GM12878 (cell line): Measurements from ENCODE around the gene OPRM1. TPM values are rescaled to one million over a fixed set of nuclear protein-coding genes. Genes with fewer than 3 reads are reported as not detected.

ENCODE experiments used
- ATAC-seq: fragments of 200-7000 bp; cut with Tn5 transposase; 3 replicates; pipeline ENCODE4 v1.9.1; 2020; ENCODE audit warnings: mild to moderate bottlenecking, moderate library complexity
- BruUV-seq: library from RNA; stranded (reverse); fragments of 400-500 nt; replicated peaks from 2 replicates; lab custom pipeline; 2021; lab: Mats Ljungman, UMichigan
- CTCF ChIA-PET: fragments of 300-600 bp; sonication (Branson Sonifier 250); formaldehyde crosslinking; extraction: SDS; loops from one replicate; lab custom pipeline; 2021; ENCODE audit warnings: inconsistent platforms; lab: Yijun Ruan, JAX
- POLR2A ChIA-PET: fragments of 350-600 bp; formaldehyde crosslinking; extraction: SDS; loops from one replicate; lab custom pipeline; 2021; ENCODE audit warnings: inconsistent platforms; lab: Charles Lee
- RAD21 ChIA-PET: fragments of 300-600 bp; sonication (Branson Sonifier 250); formaldehyde crosslinking; loops from one replicate; lab custom pipeline; 2023; ENCODE audit warnings: antibody characterized with exemption; ENCODE audit not compliant: unreplicated experiment; lab: Charles Lee
- SMC1A ChIA-PET: fragments of 300-600 bp; sonication (Branson Sonifier 250); formaldehyde crosslinking; loops from one replicate; lab custom pipeline; 2023; ENCODE audit not compliant: unreplicated experiment, uncharacterized antibody; lab: Charles Lee
- DNase-seq: peaks from one replicate; pipeline ENCODE4 v3.0.0-alpha.2; 2011; ENCODE audit warnings: low read depth, low spot score
- FAIRE-seq: peaks from 3 replicates; lab custom pipeline; 2011; peaks lifted over from hg19 to GRCh38; lab: Jason Lieb, UNC
- H2AFZ ChIP-seq: 2 replicates; pipeline ENCODE4 v1.6.0; 2011; ENCODE audit warnings: low read depth, low read length, control low read depth; ENCODE audit not compliant: control insufficient read depth
- H3K27ac ChIP-seq: 2 replicates; pipeline ENCODE4 v1.5.1; 2011; ENCODE audit warnings: control low read depth; ENCODE audit not compliant: control insufficient read depth, insufficient read depth
- H3K27me3 ChIP-seq, 2 experiments: replicated peaks in 1 of 2; 2 replicates each; pipeline versions ENCODE4 v1.6.0 to v1.6.1; 2011; ENCODE audit warnings: low read length in 1 of 2; ENCODE audit not compliant: control insufficient read depth in 2 of 2, insufficient read depth in 2 of 2
- H3K36me3 ChIP-seq, 2 experiments: 2 replicates each; pipeline ENCODE4 v1.5.1; 2011; ENCODE audit warnings: low read length in 1 of 2; ENCODE audit not compliant: control insufficient read depth in 2 of 2, insufficient read depth in 2 of 2
- H3K4me1 ChIP-seq: 2 replicates; pipeline ENCODE4 v1.6.1; 2011; ENCODE audit warnings: mild to moderate bottlenecking, low read length, moderate library complexity, mixed read lengths; ENCODE audit not compliant: control insufficient read depth, insufficient read depth
- H3K4me2 ChIP-seq: 2 replicates; pipeline ENCODE4 v1.6.0; 2011; ENCODE audit warnings: control low read depth; ENCODE audit not compliant: control insufficient read depth, insufficient read depth
- H3K4me3 ChIP-seq: fragments of 200-600 bp; sonication (generic); 2 replicates; pipeline ENCODE4 v1.5.1; 2016
- H3K79me2 ChIP-seq: 2 replicates; pipeline ENCODE4 v1.6.0; 2011; ENCODE audit warnings: low read length; ENCODE audit not compliant: control insufficient read depth, insufficient read depth
- H3K9ac ChIP-seq: 2 replicates; pipeline ENCODE4 v1.8.0; 2011; ENCODE audit warnings: low read length, control low read depth, mixed read lengths; ENCODE audit not compliant: control insufficient read depth, insufficient read depth
- H3K9me3 ChIP-seq: replicated peaks from 3 replicates; pipeline ENCODE4 v1.5.1; 2011; ENCODE audit warnings: mild to moderate bottlenecking, low read length; ENCODE audit not compliant: control insufficient read depth, insufficient read depth
- H4K20me1 ChIP-seq: 2 replicates; pipeline ENCODE4 v1.6.0; 2011; ENCODE audit not compliant: control insufficient read depth, insufficient read depth
- ATF7 ChIP-seq: fragments of 450-650 bp; IDR thresholded peaks from 2 replicates; pipeline ENCODE4 v1.6.1; 2016; ENCODE audit warnings: low read depth, mild to moderate bottlenecking
- CUX1 ChIP-seq: IDR thresholded peaks from 2 replicates; pipeline ENCODE4 v1.6.1; 2012; ENCODE audit warnings: improper control_type of control experiment, low read depth, low read length; ENCODE audit not compliant: insufficient replicate concordance
- EZH2 ChIP-seq: IDR thresholded peaks from 2 replicates; pipeline ENCODE4 v1.6.1; 2012; ENCODE audit warnings: low read depth, mild to moderate bottlenecking, control low read depth, inconsistent platforms, low read length, borderline replicate concordance; ENCODE audit not compliant: control insufficient read depth
- HDAC2 ChIP-seq: fragments of 200-600 bp; sonication (generic); IDR thresholded peaks from 2 replicates; pipeline ENCODE4 v1.6.1; 2017
- MTA3 ChIP-seq: IDR thresholded peaks from 2 replicates; pipeline ENCODE4 v1.6.1; 2012; ENCODE audit warnings: low read length, inconsistent platforms, borderline replicate concordance
- NBN ChIP-seq: fragments of 450-650 bp; IDR thresholded peaks from 2 replicates; pipeline ENCODE4 v1.6.1; 2016
- RAD21 ChIP-seq: IDR thresholded peaks from 2 replicates; pipeline ENCODE4 v1.6.1; 2011; ENCODE audit warnings: mild to moderate bottlenecking, low read depth, low read length, moderate library complexity; ENCODE audit not compliant: insufficient read depth
- RAD51 ChIP-seq: fragments of 450-650 bp; IDR thresholded peaks from 2 replicates; pipeline ENCODE4 v1.6.1; 2016; ENCODE audit warnings: moderate library complexity, mild to moderate bottlenecking, inconsistent platforms
- SMAD1 ChIP-seq: fragments of 450-650 bp; IDR thresholded peaks from 2 replicates; pipeline ENCODE4 v1.6.1; 2018; ENCODE audit warnings: mild to moderate bottlenecking, low read depth; ENCODE audit not compliant: partially characterized antibody
- SPI1 ChIP-seq: IDR thresholded peaks from 2 replicates; pipeline ENCODE4 v1.6.1; 2011; ENCODE audit warnings: low read depth, mild to moderate bottlenecking, low read length, moderate library complexity, borderline replicate concordance; ENCODE audit not compliant: insufficient read depth
- SREBF1 ChIP-seq: IDR thresholded peaks from 2 replicates; pipeline ENCODE4 v1.6.1; 2012; ENCODE audit warnings: mild to moderate bottlenecking, low read length
- USF1 ChIP-seq: IDR thresholded peaks from 2 replicates; pipeline ENCODE4 v1.6.1; 2011; ENCODE audit warnings: borderline replicate concordance, low read depth, mild to moderate bottlenecking, moderate library complexity, mixed read lengths, low read length; ENCODE audit not compliant: insufficient read depth; ENCODE audit errors: extremely low read length
- WRNIP1 ChIP-seq: IDR thresholded peaks from 2 replicates; pipeline ENCODE4 v1.6.1; 2011; ENCODE audit warnings: low read depth, low read length, improper control_type of control experiment, borderline replicate concordance
- YBX1 ChIP-seq: fragments of 450-650 bp; IDR thresholded peaks from 2 replicates; pipeline ENCODE4 v1.6.1; 2016; ENCODE audit warnings: antibody characterized with exemption
- WGBS: methylation state at CpG from one replicate; pipeline ENCODE4 v1.1.6; 2016; ENCODE audit warnings: low lambda C conversion rate; ENCODE audit not compliant: insufficient replicate concordance, insufficient coverage; ENCODE audit errors: missing lambda C conversion rate; 5-methylcytosine and 5-hydroxymethylcytosine counted together
- in situ Hi-C: fragments of 300-500 bp; cut with MboI; formaldehyde crosslinking; loops from 9 replicates; pipeline ENCODE4 v1.14.3; 2018; ENCODE audit warnings: mixed read lengths
- intact Hi-C: fragments of 100-400 bp; cut with micrococcal nuclease; formaldehyde crosslinking; loops from one replicate; pipeline ENCODE4 v1.14.2; 2022; ENCODE audit not compliant: unreplicated experiment
- polyA plus RNA-seq, 11 experiments: library from polyadenylated mRNA; depleted of rRNA in 4 of 11; unstranded in 6 of 11; stranded (reverse) in 5 of 11; fragments of >200 nt; fragmentation: Nextera tagmentation in 4 of 11; fragmentation: Illumina TruSeq in 1 of 11; extraction: Ambion mirVana in 4 of 11; extraction: Trizol in 1 of 11; gene quantifications; 1 replicate in 1 of 11; 2 replicates in 10 of 11; pipeline versions ENCODE4 v1.2.1 to v1.2.3, GENCODE V29; 2011 to 2016; ENCODE audit warnings: inconsistent platforms in 2 of 11, missing spikeins in 2 of 11, low read depth in 1 of 11
- total RNA-seq, 4 experiments: library from RNA; depleted of rRNA in 3 of 4; stranded (reverse); fragments of >200 nt in 3 of 4; fragmentation: Illumina TruSeq in 1 of 4; extraction: Trizol in 1 of 4; gene quantifications; 2 replicates each; pipeline versions ENCODE4 v1.2.1 to v1.2.3, GENCODE V29; 2013 to 2021
- TF ChIP-seq, protein P1 (sequence below): fragments of 450-650 bp; formaldehyde crosslinking; IDR thresholded peaks from 2 replicates; pipeline ENCODE4 v1.5.0; 2022; ENCODE audit warnings: mild to moderate bottlenecking, missing genetic modification characterization

Gene OPRM1
- total and polyA plus RNA-seq, 10 of the 15 experiments (the other 5 are each of a cell fraction or from before 2014, with no cell fraction given) = not detected

DNA sequence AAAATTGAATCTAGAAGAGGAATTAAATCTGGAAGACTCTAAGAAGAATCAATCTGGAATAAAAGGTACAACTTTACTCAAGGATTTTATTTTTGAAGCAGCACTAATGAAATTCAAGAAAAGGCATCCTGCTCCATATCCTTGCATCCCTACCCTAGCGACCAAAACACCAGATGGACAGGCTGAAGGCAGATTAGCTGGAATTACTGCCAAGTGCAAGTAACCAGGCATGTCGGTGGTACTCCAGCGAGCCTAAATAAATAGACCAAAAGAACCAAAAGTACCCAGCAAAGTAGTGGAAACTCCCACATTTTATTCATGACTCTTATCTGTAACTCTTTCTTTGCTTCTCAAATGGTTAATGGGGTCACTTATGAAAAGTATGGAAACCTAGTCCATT is 21.0 kb downstream of the OPRM1 start (continued):
- no peak for TF ChIP-seq RAD51
- no peak for TF ChIP-seq MTA3
- TF ChIP-seq ATF7 = no peak
- TF ChIP-seq WRNIP1 = no peak
- no peak for TF ChIP-seq RAD21
- no peak for TF ChIP-seq CUX1
- no peak for TF ChIP-seq SPI1
- TF ChIP-seq SMAD1 = no peak

DNA sequence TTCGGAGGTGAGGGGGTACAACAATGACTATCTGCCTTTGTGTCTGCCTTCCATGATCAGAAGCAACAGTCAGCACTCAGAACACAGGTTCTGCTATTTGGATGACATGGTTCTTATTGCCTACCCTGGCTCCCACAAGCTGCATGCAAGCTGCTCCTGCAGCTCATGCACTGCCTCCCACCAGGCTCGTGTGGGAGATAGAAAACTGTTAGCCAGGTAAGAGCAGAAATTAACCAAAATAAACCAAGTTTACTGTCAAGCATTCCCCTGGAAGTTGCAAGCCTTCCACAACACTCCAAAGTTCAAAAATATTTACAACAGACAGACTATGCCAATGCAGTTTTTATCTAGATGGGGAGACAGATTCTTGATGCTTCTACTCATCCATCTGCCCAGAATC is 31.0 kb downstream of the OPRM1 start:
- Histone ChIP-seq H3K9ac (no peak overlapping the region), H2AFZ (no peak overlapping the region), H3K36me3 (no peaks in the 10 kb centered on the region), H3K9me3 (no peaks in the 10 kb centered on the region), H3K4me3 (no peak overlapping the region), H3K4me1 (no peaks in the 10 kb centered on the region), H3K79me2 (no peaks in the 10 kb centered on the region), H4K20me1 (no peaks in the 10 kb centered on the region), H3K27ac (no peak overlapping the region), H3K27me3 (no peaks in the 10 kb centered on the region; a peak in 1 of 4 replicates), H3K4me2 (no peak overlapping the region)
- DNase-seq (no peak), FAIRE-seq (no peak), ATAC-seq (no peak)
- BruUV-seq = no TSS peak
- POLR2A ChIA-PET = no interaction called here
- CTCF ChIA-PET = no interaction called here
- RAD21 ChIA-PET = no interaction called here
- in situ Hi-C loops (no loop called here), intact Hi-C loops (no loop called here)
- WGBS = 3% methylated on average over 2 of the region's 2 CpGs
- SMC1A ChIA-PET = interaction anchor here (0.7 kb wide), 1 partner anchor 8 kb away, joined by 3 read pairs; no protein-coding TSS in a partner anchor
- TF ChIP-seq RAD51 = no peak
- no peak for TF ChIP-seq USF1
- TF ChIP-seq, protein P1, sequence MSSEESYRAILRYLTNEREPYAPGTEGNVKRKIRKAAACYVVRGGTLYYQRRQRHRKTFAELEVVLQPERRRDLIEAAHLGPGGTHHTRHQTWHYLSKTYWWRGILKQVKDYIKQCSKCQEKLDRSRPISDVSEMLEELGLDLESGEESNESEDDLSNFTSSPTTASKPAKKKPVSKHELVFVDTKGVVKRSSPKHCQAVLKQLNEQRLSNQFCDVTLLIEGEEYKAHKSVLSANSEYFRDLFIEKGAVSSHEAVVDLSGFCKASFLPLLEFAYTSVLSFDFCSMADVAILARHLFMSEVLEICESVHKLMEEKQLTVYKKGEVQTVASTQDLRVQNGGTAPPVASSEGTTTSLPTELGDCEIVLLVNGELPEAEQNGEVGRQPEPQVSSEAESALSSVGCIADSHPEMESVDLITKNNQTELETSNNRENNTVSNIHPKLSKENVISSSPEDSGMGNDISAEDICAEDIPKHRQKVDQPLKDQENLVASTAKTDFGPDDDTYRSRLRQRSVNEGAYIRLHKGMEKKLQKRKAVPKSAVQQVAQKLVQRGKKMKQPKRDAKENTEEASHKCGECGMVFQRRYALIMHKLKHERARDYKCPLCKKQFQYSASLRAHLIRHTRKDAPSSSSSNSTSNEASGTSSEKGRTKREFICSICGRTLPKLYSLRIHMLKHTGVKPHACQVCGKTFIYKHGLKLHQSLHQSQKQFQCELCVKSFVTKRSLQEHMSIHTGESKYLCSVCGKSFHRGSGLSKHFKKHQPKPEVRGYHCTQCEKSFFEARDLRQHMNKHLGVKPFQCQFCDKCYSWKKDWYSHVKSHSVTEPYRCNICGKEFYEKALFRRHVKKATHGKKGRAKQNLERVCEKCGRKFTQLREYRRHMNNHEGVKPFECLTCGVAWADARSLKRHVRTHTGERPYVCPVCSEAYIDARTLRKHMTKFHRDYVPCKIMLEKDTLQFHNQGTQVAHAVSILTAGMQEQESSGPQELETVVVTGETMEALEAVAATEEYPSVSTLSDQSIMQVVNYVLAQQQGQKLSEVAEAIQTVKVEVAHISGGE (CRISPR knock-in tag) = no peak
- TF ChIP-seq HDAC2 = no peak
- no peak for TF ChIP-seq NBN
- TF ChIP-seq SREBF1 = no peak
- TF ChIP-seq YBX1 = no peak
- no peak for TF ChIP-seq EZH2
